Stimulated activated CD4-positive, alpha-beta T cell treated with anti-CD3 and anti-CD28 coated beads, TNF-alpha, amount 100 ng/mL, for 24 hours (primary cell): ENCODE data around the gene RBM47.
"Not testable (repeated sequence)": the region's sequence is repeated elsewhere in the genome, so short reads cannot be mapped to it uniquely, and the experiment has no call there.

ENCODE experiments used
- DNase-seq, 3 experiments: peaks; one replicate each; pipeline ENCODE4 v3.0.0-alpha.2; 2020; ENCODE audit warnings: low read depth in 3 of 3

Gene RBM47

GRCh38 chr4:40563401-40563800 is 66.3 kb downstream of the RBM47 start:
- no peak for DNase-seq

- no peak for DNase-seq
These were observed 67.0 kb downstream of the RBM47 start for GRCh38 chr4:40562681-40563080.

GRCh38 chr4:40562208-40562607 is 67.5 kb downstream of the RBM47 start:
- no peak for DNase-seq

DNA sequence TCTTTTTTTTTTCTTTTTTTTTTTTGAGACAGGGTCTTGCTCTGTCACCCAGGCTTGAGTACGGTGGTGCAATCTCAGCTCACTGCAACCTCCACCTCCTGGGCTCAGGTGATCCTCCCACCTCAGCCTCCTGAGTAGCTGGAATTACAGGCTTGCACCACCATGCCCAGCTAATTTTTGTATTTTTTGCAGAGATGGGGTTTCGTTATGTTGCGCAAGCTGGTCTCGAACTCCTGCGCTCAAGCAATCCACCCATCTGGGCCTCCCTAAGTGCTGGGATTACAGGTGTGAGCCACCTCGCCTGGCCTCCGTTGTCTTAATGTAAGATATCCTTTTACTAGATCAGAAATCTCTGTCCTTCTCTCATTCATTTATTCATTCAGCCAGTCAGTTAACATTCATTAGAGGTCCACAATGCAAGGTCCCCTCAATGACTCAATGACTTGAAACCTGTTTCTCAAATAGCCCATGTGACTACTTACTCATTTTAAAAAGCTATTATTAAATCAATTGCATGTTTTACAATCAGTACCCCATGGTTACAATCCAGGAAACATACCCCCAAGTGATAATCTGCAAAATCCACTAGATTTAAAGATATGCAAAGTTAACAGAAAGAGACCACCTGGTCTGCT is 68.0 kb downstream of the RBM47 start:
- DNase-seq: not testable (repeated sequence)

- no peak for DNase-seq
These were observed 69.8 kb downstream of the RBM47 start for GRCh38 chr4:40559585-40560465.

DNA sequence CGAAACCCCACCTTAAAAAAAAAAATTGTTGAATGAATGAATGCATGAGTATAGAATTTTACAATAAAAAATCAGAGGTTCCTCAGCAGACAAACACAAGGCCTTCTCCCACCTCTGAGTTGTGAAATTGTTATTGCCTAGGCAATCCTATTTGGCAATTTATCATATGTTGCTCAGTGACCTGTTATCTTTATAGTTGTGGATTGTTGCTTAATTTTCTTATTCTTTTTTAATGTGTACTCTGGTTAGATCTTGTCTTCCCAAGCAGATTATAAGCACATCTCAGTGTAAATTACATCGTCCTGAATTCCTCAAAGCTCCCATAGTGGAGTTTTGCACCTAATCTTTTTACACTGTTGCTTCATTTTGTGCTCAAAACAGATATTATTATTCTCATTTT is 71.9 kb downstream of the RBM47 start:
- no peak for DNase-seq

DNA sequence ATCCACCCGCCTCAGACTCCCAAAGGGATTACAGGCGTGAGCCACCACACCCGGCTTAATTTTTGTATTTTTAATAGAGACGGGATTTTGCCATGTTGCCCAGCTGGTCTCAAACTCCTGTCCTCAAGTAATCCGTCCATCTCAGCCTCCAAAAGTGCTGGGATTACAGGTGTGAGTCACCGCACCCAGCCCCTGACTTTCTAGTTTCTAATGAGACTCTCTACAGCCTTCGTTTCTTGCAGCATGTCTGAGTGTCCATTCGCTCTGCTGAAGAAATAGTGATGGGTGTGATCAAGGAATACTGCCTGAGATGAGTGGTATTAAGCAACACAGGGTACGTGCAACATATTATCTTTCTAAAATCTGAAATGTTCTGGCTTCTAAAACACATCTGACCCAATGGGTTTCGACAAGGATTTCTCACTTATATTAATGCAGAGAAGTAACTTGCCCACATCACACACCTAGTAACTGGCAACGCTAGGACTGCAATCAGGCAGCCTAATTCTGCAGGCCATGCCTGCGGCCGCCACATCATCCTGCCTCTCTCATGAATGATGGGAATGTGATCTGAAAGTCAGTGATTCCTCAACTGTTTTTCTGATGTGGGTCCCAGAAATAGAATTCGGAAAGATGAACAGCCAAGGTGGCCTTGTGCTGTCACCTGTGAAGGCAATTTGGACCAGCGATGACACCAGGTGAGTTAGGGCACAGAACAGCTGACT is 74.3 kb downstream of the RBM47 start:
- DNase-seq: no peak

GRCh38 chr4:40554641-40555040 is 75.0 kb downstream of the RBM47 start:
- DNase-seq: not testable (repeated sequence)

GRCh38 chr4:40553995-40554394 is 75.7 kb downstream of the RBM47 start:
- DNase-seq: no peak

DNA sequence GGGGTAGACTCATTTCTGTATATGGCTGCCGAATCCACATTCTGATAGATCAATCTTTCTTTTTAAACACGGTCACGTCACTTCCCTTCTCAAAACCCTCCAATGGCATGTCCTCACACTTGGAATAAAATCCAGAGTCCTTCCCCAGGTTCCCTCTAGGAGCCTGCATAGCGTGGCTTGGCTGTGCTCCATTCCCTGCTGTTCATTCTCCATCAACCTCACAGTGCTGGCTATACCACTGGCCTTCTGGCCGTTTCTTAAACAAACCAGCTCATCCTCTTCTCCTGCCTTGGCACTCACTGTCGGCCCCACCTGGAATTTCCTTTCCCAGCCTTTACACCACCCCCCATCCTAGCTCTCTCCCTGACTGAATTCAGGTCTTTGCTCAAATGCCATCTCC is 77.1 kb downstream of the RBM47 start:
- DNase-seq: no peak

DNA sequence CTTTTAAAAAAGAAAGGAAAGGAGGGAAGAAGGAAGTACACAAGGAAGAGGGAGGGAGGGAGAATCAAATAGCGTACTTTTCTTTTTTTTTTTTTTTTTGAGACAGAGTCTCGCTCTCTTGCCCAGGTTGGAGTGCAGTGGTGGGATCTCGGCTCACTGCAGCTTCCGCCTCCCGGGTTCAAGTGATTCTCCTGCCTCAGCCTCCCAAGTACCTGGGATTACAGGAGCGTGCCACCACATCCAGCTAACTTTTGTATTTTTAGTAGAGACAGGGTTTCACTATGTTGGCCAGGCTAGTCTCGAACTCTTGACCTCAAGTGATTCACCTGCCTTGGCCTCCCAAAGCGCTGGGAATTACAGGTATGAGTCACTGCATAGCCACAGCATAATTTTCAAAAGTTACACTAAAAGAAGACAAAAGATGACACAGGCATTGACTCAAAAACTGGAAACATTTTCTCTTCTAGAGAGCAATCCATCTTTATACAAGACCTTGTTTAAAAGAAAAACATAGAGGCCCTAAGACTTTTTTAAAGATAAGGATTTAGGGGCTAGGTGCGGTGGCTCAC is 78.0 kb downstream of the RBM47 start:
- DNase-seq: peak in 1 of 3 experiments; percentile 14

- DNase-seq: no peak
These were observed 78.7 kb downstream of the RBM47 start for GRCh38 chr4:40550948-40551462.

DNA sequence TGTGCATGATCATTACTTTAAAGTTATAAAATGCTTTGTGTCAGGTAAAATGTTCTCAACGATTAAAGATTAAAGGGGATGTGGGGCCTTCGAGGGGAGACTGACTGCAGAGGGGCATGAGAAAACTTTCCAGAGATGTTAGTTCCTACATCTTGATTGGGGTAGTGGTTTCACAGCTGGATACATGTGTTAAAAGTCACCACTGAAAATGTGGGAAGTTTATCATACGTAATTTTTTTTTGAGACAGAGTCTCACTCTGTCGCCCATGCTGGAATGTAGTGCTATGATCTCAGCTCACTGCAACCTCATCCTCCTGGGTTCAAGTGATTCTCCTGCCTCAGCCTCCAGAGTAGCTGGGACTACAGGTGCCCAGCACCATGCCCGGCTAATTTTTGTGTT is 79.5 kb downstream of the RBM47 start:
- DNase-seq: no peak

- no peak for DNase-seq
These were observed 81.4 kb downstream of the RBM47 start for GRCh38 chr4:40548256-40548655.

DNA sequence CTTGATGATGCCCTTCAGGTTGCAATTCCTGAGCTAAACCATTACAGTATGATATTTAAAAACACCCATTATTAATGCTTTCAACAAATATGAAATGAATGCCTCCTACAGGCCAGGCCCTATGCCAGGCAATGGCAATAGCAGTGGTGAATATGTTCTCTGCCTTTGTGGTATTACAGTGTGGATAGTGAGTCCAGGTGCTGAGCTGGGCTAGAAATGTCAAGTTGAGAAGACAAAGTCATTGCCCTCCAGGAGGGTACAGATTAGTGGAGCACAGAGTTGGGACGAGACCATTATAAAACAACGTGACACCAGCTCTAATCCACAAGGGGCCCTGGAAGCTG is 81.9 kb downstream of the RBM47 start:
- DNase-seq: no peak

DNA sequence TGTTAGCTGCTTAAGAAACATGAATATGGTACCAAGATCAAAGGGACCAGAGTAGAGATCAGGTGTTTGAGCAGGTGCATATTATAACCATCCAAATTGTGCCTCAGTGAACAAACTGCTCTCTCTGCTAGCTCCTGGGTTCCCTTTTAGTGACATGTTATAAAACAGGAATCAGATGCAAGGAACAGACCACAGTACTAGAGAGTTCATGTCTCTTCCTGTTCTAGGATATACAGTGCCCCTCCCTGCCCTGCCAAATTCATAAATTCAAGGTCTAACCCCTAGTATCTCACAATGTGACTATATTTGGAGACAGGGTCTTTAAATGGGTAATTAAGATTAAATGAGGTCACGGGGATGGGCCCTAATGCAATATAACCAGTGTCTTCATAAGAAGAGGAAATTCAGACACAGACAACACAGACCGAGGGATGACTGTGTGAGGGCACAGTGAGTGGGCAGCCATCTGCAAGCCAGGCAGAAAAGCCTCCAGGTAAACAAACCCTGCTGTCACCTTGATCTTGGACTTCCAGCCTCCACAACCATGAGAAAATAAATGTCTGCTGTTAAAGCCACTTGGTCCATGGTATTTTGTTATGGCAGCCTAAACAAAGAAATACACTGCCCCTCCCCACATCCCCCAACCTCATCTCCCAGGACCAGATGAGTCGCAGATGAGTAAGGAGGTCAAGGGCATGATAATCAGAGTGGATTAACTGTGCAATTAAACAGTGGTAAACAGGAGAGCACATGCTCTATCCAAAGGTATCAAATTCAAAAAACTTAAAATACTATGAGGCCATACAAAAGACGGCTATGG is 82.5 kb downstream of the RBM47 start:
- DNase-seq: no peak

GRCh38 chr4:40546506-40546905 is 83.2 kb downstream of the RBM47 start:
- no peak for DNase-seq

GRCh38 chr4:40545487-40545886 is 84.2 kb downstream of the RBM47 start:
- not testable (repeated sequence) for DNase-seq

GRCh38 chr4:40544221-40544620 is 85.4 kb downstream of the RBM47 start:
- DNase-seq: no peak

DNA sequence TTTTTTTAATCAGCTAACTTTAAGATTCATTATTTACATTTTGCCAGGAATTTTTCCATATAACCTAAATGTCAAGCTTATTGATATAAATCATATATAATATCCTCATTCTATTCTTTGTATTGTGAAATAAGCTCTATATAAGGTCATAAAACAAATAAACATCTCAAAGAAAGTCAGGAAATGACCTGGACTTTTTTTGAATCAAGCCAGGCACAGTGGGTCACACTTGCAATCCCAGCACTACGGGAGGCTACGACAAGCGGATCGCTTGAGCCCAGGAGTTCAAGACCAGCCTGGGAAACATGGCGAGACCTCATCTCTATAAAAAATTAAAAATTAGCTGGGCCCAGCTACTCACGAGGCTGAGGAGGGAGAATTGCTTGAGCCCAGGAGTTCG is 88.9 kb downstream of the RBM47 start:
- DNase-seq: no peak

- no peak for DNase-seq
These were observed 93.6 kb downstream of the RBM47 start for GRCh38 chr4:40536032-40536431.
